K562 (cell line): Measurements from ENCODE around the gene CACNA1A. TPM values are rescaled to one million over a fixed set of nuclear protein-coding genes. Genes with fewer than 3 reads are reported as not detected.

Experiments
- ATAC-seq: fragments of 200-7000 bp; cut with Tn5 transposase; 3 replicates; pipeline ENCODE4 v1.9.1; 2020; ENCODE audit warnings: moderate library complexity
- BruUV-seq: library from RNA; stranded (reverse); fragments of 400-500 nt; replicated peaks from 2 replicates; lab custom pipeline; 2021; lab: Mats Ljungman, UMichigan
- CTCF ChIA-PET: fragments of 300-600 bp; formaldehyde crosslinking; extraction: SDS; loops from one replicate; lab custom pipeline; 2021; ENCODE audit warnings: low intra/inter-chr PET ratio; lab: Yijun Ruan, JAX
- POLR2A ChIA-PET: fragments of 300-600, 350-650 bp; sonication (Branson Sonifier 250); formaldehyde crosslinking; extraction: SDS; loops from one replicate; lab custom pipeline; 2021; ENCODE audit warnings: antibody characterized with exemption, inconsistent platforms; lab: Yijun Ruan, JAX
- DNase-seq, 4 experiments: peaks; one replicate each; pipeline versions ENCODE4 v3.0.0 to v3.0.0-alpha.2; 2011 to 2018; ENCODE audit warnings: low spot score in 3 of 4, mixed read lengths in 3 of 4; ENCODE audit errors: extremely low read depth in 1 of 4
- FAIRE-seq: peaks from 2 replicates; lab custom pipeline; 2011; peaks lifted over from hg19 to GRCh38; lab: Jason Lieb, UNC
- H2AFZ ChIP-seq: 2 replicates; pipeline ENCODE4 v1.6.0; 2011; ENCODE audit warnings: low read depth, low read length, control low read depth, inconsistent platforms
- H3K27ac ChIP-seq: fragments of 200-600 bp; 3 replicates; pipeline ENCODE4 v1.8.0; 2011; ENCODE audit warnings: low read depth, mild to moderate bottlenecking, control low read depth, inconsistent platforms, low read length, moderate library complexity, mixed read lengths; ENCODE audit errors: extremely low read depth
- H3K27me3 ChIP-seq, 2 experiments: fragments of 300-600 bp in 1 of 2; 2 replicates in 1 of 2; 3 replicates in 1 of 2; pipeline versions ENCODE4 v1.6.0 to v1.8.0; 2011; ENCODE audit warnings: inconsistent platforms in 2 of 2, low read length in 2 of 2, mild to moderate bottlenecking in 1 of 2, mixed read lengths in 1 of 2, moderate library complexity in 1 of 2; ENCODE audit not compliant: control insufficient read depth in 2 of 2, insufficient read depth in 2 of 2
- H3K36me3 ChIP-seq: fragments of 300-600 bp; 3 replicates; pipeline ENCODE4 v1.8.0; 2011; ENCODE audit warnings: mild to moderate bottlenecking, low read length, inconsistent platforms; ENCODE audit not compliant: control insufficient read depth, insufficient read depth
- H3K4me1 ChIP-seq, 2 experiments: fragments of 200-600 bp in 1 of 2; replicated peaks in 1 of 2; 2 replicates in 1 of 2; 3 replicates in 1 of 2; pipeline versions ENCODE4 v1.5.1 to v1.8.0; 2011; ENCODE audit warnings: inconsistent platforms in 2 of 2, low read length in 2 of 2, mild to moderate bottlenecking in 1 of 2, mixed read lengths in 1 of 2, moderate library complexity in 1 of 2; ENCODE audit not compliant: control insufficient read depth in 2 of 2, insufficient read depth in 2 of 2
- H3K4me2 ChIP-seq: 2 replicates; pipeline ENCODE4 v1.6.1; 2011; ENCODE audit warnings: low read length, control low read depth, inconsistent platforms, mixed read lengths; ENCODE audit not compliant: insufficient read depth
- H3K4me3 ChIP-seq: fragments of 200-600 bp; sonication (generic), shearing (Covaris generic); 2 replicates; pipeline ENCODE4 v1.5.1; 2016; ENCODE audit warnings: control low read depth, inconsistent platforms
- H3K79me2 ChIP-seq: fragments of 200-600 bp; 3 replicates; pipeline ENCODE4 v1.8.0; 2011; ENCODE audit warnings: low read length, inconsistent platforms; ENCODE audit not compliant: control insufficient read depth, insufficient read depth
- H3K9ac ChIP-seq, 2 experiments: 2 replicates each; pipeline versions ENCODE4 v1.6.0 to v1.6.1; 2011; ENCODE audit warnings: low read depth in 2 of 2, low read length in 2 of 2, control low read depth in 1 of 2, inconsistent platforms in 1 of 2, mild to moderate bottlenecking in 1 of 2, mixed read lengths in 1 of 2; ENCODE audit not compliant: insufficient read depth in 1 of 2
- H3K9me1 ChIP-seq: one replicate; pipeline ENCODE4 v1.6.0; 2011; ENCODE audit warnings: inconsistent platforms, mild to moderate bottlenecking, low read length, moderate library complexity; ENCODE audit not compliant: control insufficient read depth, insufficient read depth
- H3K9me3 ChIP-seq: replicated peaks from 2 replicates; pipeline ENCODE4 v1.5.1; 2011; ENCODE audit warnings: low read depth, low read length, inconsistent platforms; ENCODE audit not compliant: control insufficient read depth, insufficient read depth
- H4K20me1 ChIP-seq: replicated peaks from 2 replicates; pipeline ENCODE4 v1.6.1; 2011; ENCODE audit warnings: low read length, inconsistent platforms, mixed read lengths; ENCODE audit not compliant: control insufficient read depth, insufficient read depth
- BCOR ChIP-seq: fragments of 450-650 bp; IDR thresholded peaks from 2 replicates; pipeline ENCODE4 v1.6.1; 2016
- CREB5 ChIP-seq: fragments of 250-450 bp; sonication (Bioruptor Pico); IDR thresholded peaks from 2 replicates; pipeline ENCODE4 v1.5.0; 2020; ENCODE audit warnings: mild to moderate bottlenecking
- FOXM1 ChIP-seq, 2 experiments: fragments of 450-650 bp in 1 of 2; sonication (generic) in 1 of 2; formaldehyde crosslinking in 1 of 2; IDR thresholded peaks; 2 replicates each; pipeline versions ENCODE4 v1.6.1 to v1.9.0; 2017 to 2022; ENCODE audit warnings: low read depth in 2 of 2, mild to moderate bottlenecking in 2 of 2, missing genetic modification reagents in 1 of 2, moderate library complexity in 1 of 2
- RBM25 ChIP-seq: fragments of 200-400 bp; formaldehyde crosslinking; IDR thresholded peaks from 2 replicates; pipeline ENCODE4 v1.6.1; 2018; ENCODE audit warnings: low read length, low read depth, moderate library complexity; ENCODE audit not compliant: severe bottlenecking
- TRIM28 ChIP-seq: fragments of 450-650 bp; IDR thresholded peaks from 2 replicates; pipeline ENCODE4 v1.6.1; 2017
- XRCC3 ChIP-seq: fragments of 450-650 bp; IDR thresholded peaks from 2 replicates; pipeline ENCODE4 v1.6.1; 2017; ENCODE audit warnings: mild to moderate bottlenecking, moderate library complexity
- ZBED1 ChIP-seq: IDR thresholded peaks from 2 replicates; pipeline ENCODE4 v1.6.1; 2014
- ZNF12 ChIP-seq: sonication (generic); formaldehyde crosslinking; IDR thresholded peaks from 2 replicates; pipeline ENCODE4 v1.4.0; 2020; ENCODE audit warnings: mild to moderate bottlenecking, missing genetic modification reagents
- ZNF124 ChIP-seq: sonication (generic); formaldehyde crosslinking; IDR thresholded peaks from 2 replicates; pipeline ENCODE4 v1.8.1; 2022; ENCODE audit warnings: missing genetic modification reagents
- ZNF785 ChIP-seq: fragments of 250-450 bp; sonication (Bioruptor Pico); IDR thresholded peaks from 2 replicates; pipeline ENCODE4 v1.4.0; 2020; ENCODE audit warnings: mild to moderate bottlenecking
- WGBS: fragments of 100-300 bp; shearing (Covaris generic); methylation state at CpG from one replicate; pipeline ENCODE4 v1.1.6; 2016; ENCODE audit warnings: low coverage, mixed read lengths; ENCODE audit not compliant: insufficient coverage; ENCODE audit errors: missing lambda C conversion rate; 5-methylcytosine and 5-hydroxymethylcytosine counted together
- in situ Hi-C: fragments of 300-500 bp; cut with MboI; formaldehyde crosslinking; loops from 4 replicates; pipeline ENCODE4 v1.15.0; 2018; ENCODE audit warnings: inconsistent platforms, mixed read lengths
- intact Hi-C: fragments of 100-400 bp; cut with micrococcal nuclease; formaldehyde crosslinking; loops from 2 replicates; pipeline ENCODE4 v1.14.2; 2022
- polyA plus RNA-seq, 8 experiments: library from polyadenylated mRNA; depleted of rRNA in 4 of 8; stranded (reverse) in 5 of 8; unstranded in 3 of 8; fragments of >200 nt; fragmentation: Nextera tagmentation in 2 of 8; fragmentation: Illumina TruSeq in 1 of 8; extraction: Ambion mirVana in 2 of 8; extraction: Trizol in 1 of 8; gene quantifications; 2 replicates each; pipeline versions ENCODE4 v1.2.1 to v1.2.3, GENCODE V29; 2011 to 2014; ENCODE audit warnings: inconsistent platforms in 1 of 8, missing spikeins in 1 of 8
- total RNA-seq, 7 experiments: library from RNA; depleted of rRNA in 6 of 7; stranded (reverse); fragments of >200 nt in 6 of 7; fragmentation: Illumina TruSeq in 2 of 7; extraction: Trizol in 2 of 7; gene quantifications; 2 replicates each; pipeline versions ENCODE4 v1.2.1 to v1.2.3, GENCODE V29; 2011 to 2021; ENCODE audit warnings: low replicate concordance in 1 of 7

The CACNA1A gene
- total and polyA plus RNA-seq, 9 of the 15 experiments (the other 6 are each of a cell fraction or from before 2014, with no cell fraction given), result 0.03 to 0.20 (median 0.09) TPM; not detected in 1

- in situ Hi-C loops (no loop called here), intact Hi-C loops (no loop called here)
- Histone ChIP-seq H3K9me3 (no peaks in the 10 kb centered on the region; the same call in 1 of the 2 replicates), H2AFZ (no peak overlapping the region), H3K9ac (no peak overlapping the region), H3K27ac (no peak overlapping the region), H4K20me1 (no peaks in the 10 kb centered on the region), H3K4me3 (no peak overlapping the region), H3K27me3 (peaks cover 3 to 14% of the 10 kb centered on the region in 2 experiments; a peak in 3 of 5 replicates), H3K36me3 (no peaks in the 10 kb centered on the region), H3K4me2 (no peak overlapping the region), H3K4me1 (no peaks in the 10 kb centered on the region), H3K9me1 (no peaks in the 10 kb centered on the region), H3K79me2 (no peaks in the 10 kb centered on the region)
- ATAC-seq, result no peak
- DNase-seq, result no peak
- no TSS peak for BruUV-seq
- ChIA-PET CTCF (no interaction called here), POLR2A (no interaction called here)
- 0% methylated on average over 2 of the region's 2 CpGs for WGBS
- FAIRE-seq, result no peak
- no peak for TF ChIP-seq ZNF785
- no peak for TF ChIP-seq FOXM1 (IDR thresholded peaks at IDR 0.05; ENCODE audit: low read depth)
- TF ChIP-seq FOXM1 (CRISPR knock-in tag; IDR thresholded peaks at IDR 0.05; ENCODE audit: low read depth), result no peak
- TF ChIP-seq ZNF12, result peak; percentile 80; the same call in 1 of the 2 replicates
- no peak for TF ChIP-seq ZBED1
- TF ChIP-seq TRIM28, result peak; percentile 66; the same call in 1 of the 2 replicates
- TF ChIP-seq XRCC3, result no peak
- TF ChIP-seq BCOR, result peak; percentile 70; the same call in 1 of the 2 replicates
- TF ChIP-seq CREB5, result no peak
- TF ChIP-seq RBM25, result peak; percentile 76
- TF ChIP-seq ZNF124, result no peak
Measured at GRCh38 chr19:13342672-13343071, 163.6 kb downstream of the CACNA1A start.
